Choroid plexus epithelial cell (primary cell): ENCODE results near the gene DNAJA1.
A peak's percentile ranks its signal among the peaks of the same experiment; 100 is the strongest.

Experiments used
- DNase-seq: peaks from one replicate; pipeline ENCODE4 v3.0.0-alpha.2; 2010; ENCODE audit warnings: low read depth
- H3K4me3 ChIP-seq: 2 replicates; pipeline ENCODE4 v1.5.1; 2011; ENCODE audit warnings: low read depth, mild to moderate bottlenecking, control low read depth, low read length, moderate library complexity
- CTCF ChIP-seq: conservative IDR thresholded peaks from 2 replicates; pipeline ENCODE4 v1.5.1; 2011; ENCODE audit warnings: low read depth, mild to moderate bottlenecking, control low read depth, inconsistent platforms, low read length, moderate library complexity

Gene DNAJA1

GRCh38 chr9:33030285-33030684 lies 5.2 kb downstream of the DNAJA1 start:
- DNase-seq, result no peak
- H3K4me3 ChIP-seq, result no peak overlapping the region
- TF ChIP-seq CTCF, result no peak

GRCh38 chr9:33032292-33032691 lies 7.2 kb downstream of the DNAJA1 start:
- no peak overlapping the region for H3K4me3 ChIP-seq
- no peak for DNase-seq
- TF ChIP-seq CTCF, result no peak

GRCh38 chr9:33032865-33033264 lies 7.8 kb downstream of the DNAJA1 start:
- DNase-seq, result no peak
- no peak overlapping the region for H3K4me3 ChIP-seq
- no peak for TF ChIP-seq CTCF

- TF ChIP-seq CTCF, result no peak
- no peak overlapping the region for H3K4me3 ChIP-seq
- DNase-seq, result no peak
Measured at GRCh38 chr9:33040792-33041431, 15.8 kb downstream of the DNAJA1 start.

GRCh38 chr9:33041432-33042188 lies 16.5 kb downstream of the DNAJA1 start:
- DNase-seq, result no peak
- H3K4me3 ChIP-seq, result no peak overlapping the region
- no peak for TF ChIP-seq CTCF

- no peak for TF ChIP-seq CTCF
- no peak for DNase-seq
- no peak overlapping the region for H3K4me3 ChIP-seq
Measured at GRCh38 chr9:33042473-33042872, 17.4 kb downstream of the DNAJA1 start.

- TF ChIP-seq CTCF, result no peak
- peak overlapping the region; percentile 80 for H3K4me3 ChIP-seq
- no peak for DNase-seq
Measured at GRCh38 chr9:33043671-33044070, 18.6 kb downstream of the DNAJA1 start.
